Hematopoietic multipotent progenitor cell treated with erythropoietin and hydrocortisone succinate and interleukin-3 and kit ligand, for 15 days (in vitro differentiated cells): Measurements from ENCODE around the gene UBR2.
"Not testable (repeated sequence)": the region's sequence is repeated elsewhere in the genome, so short reads cannot be mapped to it uniquely, and the experiment has no call there.

Source experiments
- DNase-seq: peaks from one replicate; pipeline ENCODE4 v3.0.0-alpha.2; 2015; ENCODE audit warnings: low spot score

Gene UBR2

DNA sequence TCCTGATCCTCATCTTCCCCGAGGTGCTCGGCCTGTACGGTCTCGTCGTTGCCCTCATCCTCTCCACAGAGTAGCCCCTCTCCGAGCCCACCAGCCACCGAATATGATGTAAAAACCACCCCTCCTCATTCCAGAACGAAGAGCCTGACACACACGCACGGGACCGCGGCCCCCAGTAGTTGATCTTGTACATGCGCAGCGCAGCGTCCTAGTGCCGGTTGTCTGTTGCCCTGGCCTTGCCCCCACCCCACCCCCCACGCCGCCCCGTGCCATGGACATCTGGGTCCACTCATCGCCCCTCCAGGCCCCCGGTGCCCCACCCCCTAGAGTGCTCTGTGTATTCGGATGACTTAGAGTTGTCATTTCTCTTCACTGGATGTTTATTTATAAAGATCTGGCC lies 163.8 kb downstream of the UBR2 start:
- DNase-seq: no peak

DNA sequence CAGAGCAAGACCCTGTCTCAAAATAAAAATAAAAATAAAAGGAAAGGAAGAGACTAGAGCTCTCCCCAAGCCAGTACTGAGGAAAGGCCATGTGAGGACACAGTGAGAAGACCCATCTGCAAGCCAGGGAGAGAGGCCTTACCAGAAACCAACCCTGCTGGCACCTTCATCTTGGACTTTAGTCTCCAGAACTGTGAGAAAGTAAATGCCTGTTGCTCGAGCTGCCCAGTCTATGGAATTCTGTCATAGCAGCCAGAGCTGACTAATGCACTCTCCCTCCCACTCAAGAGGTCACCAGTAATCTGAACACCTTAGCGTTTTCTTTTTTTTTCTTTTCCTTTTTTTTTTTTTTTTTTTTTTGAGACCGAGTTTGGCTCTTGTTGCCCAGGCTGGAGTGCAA lies 165.9 kb downstream of the UBR2 start:
- no peak for DNase-seq

DNA sequence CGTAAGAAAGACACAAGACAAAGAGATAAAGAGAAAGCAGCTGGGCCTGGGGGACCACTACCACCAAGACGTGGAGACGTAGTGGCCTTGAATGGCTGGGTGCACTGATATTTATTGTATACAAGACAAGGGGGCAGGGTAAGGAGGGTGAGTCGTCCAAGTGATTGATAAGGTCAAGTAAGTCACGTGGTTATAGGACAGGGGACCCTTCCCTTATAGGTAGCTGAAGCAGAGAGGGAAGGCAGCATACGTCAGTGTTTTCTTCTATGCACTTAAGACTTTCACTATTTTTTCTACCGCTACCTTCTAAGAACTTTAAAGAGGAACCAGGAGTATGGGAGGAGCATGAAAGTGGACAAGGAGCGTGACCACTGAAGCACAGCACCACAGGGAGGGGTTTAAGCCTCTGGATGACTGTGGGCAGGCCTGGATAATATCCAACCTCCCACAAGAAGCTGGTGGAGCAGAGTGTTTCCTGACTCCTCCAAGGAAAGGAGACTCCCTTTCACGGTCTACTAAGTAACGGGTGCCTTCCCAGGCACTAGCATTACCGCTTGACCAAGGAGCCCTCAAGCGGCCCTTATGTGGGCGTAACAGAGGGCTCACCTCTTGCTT lies 170.1 kb downstream of the UBR2 start:
- not testable (repeated sequence) for DNase-seq

DNA sequence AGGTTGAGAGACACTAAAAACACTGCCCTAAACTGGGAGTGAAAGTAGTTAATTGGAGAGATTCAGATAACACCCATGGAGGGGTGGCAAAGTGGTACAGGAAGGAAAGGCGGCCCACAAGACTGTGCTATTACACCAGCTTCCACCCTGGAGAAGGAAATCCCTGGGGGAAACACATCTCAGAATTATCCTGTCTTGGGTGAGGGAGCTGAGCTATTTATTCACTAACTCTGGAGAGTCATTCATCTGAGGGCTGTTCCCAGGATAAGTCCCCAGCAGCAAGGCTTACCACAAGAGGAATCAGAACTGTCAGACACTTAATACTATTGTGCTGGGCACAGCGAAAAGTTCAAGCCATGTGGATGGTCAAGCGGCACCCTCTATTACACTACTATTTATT lies 172.1 kb downstream of the UBR2 start:
- no peak for DNase-seq

DNA sequence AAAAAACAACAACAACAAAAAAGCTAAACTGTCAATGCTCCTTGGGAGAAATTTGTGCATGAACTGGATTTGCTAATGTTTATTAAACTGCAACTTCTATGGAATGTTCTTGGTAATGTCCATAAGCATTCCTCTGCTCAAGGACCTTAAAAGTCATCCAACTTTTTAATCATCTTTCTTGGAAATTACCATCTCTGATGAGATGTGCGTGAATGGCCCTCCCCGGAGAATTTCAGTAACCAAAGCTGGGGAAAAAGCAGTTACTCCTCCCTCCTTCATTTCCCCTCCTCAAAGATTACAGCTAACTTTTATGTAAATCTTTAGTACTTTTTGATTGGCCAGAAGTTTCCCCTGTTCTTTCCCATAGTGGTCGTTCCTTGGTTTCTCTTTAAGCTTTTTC lies 176.9 kb downstream of the UBR2 start:
- no peak for DNase-seq

DNA sequence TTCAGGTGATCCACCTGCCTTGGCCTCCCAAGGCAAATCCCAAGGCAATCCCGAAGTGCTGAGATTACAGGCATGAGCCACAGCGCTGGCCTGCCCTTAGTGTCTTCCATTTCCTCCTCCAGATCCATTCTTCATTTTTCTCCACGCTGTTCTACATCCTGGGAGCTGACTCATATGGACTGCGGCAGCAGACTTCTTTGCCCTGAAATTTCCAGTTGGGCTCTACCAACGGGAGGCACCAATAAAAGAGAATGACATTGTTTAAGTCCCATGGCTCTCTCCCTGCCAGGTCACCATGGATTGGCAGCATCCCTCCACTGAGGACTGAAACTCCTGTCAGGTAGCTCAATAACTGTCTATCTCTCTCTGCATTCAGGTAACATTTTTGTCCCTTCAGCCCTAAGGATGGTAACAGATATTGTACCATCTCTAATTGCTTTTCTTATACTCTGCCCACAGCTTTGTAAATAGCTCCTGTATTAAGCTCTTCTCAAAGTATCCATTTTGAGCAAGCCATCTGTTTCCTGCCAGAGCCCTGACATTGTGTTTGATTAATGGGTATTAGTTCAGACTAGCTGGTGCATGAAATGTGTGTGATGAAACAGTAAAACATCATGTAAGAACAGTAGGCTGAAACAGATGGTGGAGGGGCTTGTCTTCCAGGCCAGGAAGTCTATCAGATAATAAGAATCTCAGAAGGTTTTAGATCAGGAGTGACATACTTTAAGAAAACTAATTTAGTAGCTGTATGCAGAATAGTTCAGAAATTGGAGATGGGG lies 178.5 kb downstream of the UBR2 start:
- DNase-seq: no peak
